ENCODE results near the gene RUNDC3A.
"Not testable (repeated sequence)": the region's sequence is repeated elsewhere in the genome, so short reads cannot be mapped to it uniquely, and the experiment has no call there.

The RUNDC3A gene

GRCh38 chr17:44362949-44363612 lies 54.7 kb downstream of the RUNDC3A start:
- H3K4me3 ChIP-seq (ENCODE audit: low read depth, low read length): peak overlapping the region; percentile 25
- peak; percentile 37 for DNase-seq (ENCODE audit: low read depth)
- TF ChIP-seq MAX (IDR thresholded peaks at IDR 0.05; ENCODE audit: low read depth, low read length) (no peak), POLR2A (IDR thresholded peaks at IDR 0.05; ENCODE audit: extremely low read depth, insufficient read length) (no peak), MYC (IDR thresholded peaks at IDR 0.05; ENCODE audit: low read depth, low read length) (no peak), CTCF (IDR thresholded peaks at IDR 0.05; ENCODE audit: low read depth, low read length) (no peak)

GRCh38 chr17:44363613-44364159 lies 55.3 kb downstream of the RUNDC3A start, which contains the start of gene FAM171A2:
Gene FAM171A2 (minus strand): TSS chr17:44363853. CDS start chr17:44363714, 139 bp downstream.
- peak within 1 kb of the TSS; percentile 25 for H3K4me3 ChIP-seq (ENCODE audit: low read depth, low read length)
- DNase-seq (ENCODE audit: low read depth): peak; percentile 78
- no peak for TF ChIP-seq MYC (IDR thresholded peaks at IDR 0.05; ENCODE audit: low read depth, low read length)
- TF ChIP-seq POLR2A (IDR thresholded peaks at IDR 0.05; ENCODE audit: extremely low read depth, insufficient read length): peak; percentile 23
- TF ChIP-seq MAX (IDR thresholded peaks at IDR 0.05; ENCODE audit: low read depth, low read length): no peak
- peak; percentile 24 for TF ChIP-seq CTCF (IDR thresholded peaks at IDR 0.05; ENCODE audit: low read depth, low read length)

GRCh38 chr17:44365051-44365450 lies 56.6 kb downstream of the RUNDC3A start:
- DNase-seq (ENCODE audit: low read depth): not testable (repeated sequence)

GRCh38 chr17:44367231-44367979 lies 59.0 kb downstream of the RUNDC3A start:
- no peak for TF ChIP-seq MYC (IDR thresholded peaks at IDR 0.05; ENCODE audit: low read depth, low read length)
- TF ChIP-seq POLR2A (IDR thresholded peaks at IDR 0.05; ENCODE audit: extremely low read depth, insufficient read length): no peak
- no peak for TF ChIP-seq MAX (IDR thresholded peaks at IDR 0.05; ENCODE audit: low read depth, low read length)
- no peak for TF ChIP-seq CTCF (IDR thresholded peaks at IDR 0.05; ENCODE audit: low read depth, low read length)
- no peak overlapping the region for H3K4me3 ChIP-seq (ENCODE audit: low read depth, low read length)

More at GRCh38 chr17:44365051-44365450, 56.6 kb downstream of the RUNDC3A start:
- H3K4me3 ChIP-seq (ENCODE audit: low read depth, low read length): not testable (repeated sequence)

More at GRCh38 chr17:44367231-44367979, 59.0 kb downstream of the RUNDC3A start:
- no peak for DNase-seq (ENCODE audit: low read depth)
